Skin epidermis (tissue), 12 donors: ENCODE results near the gene VEGFB.

ENCODE experiments used
- H3K27ac ChIP-seq, 21 experiments: fragments of 200-600 bp; sonication (generic) in 11 of 21; one replicate each; pipeline ENCODE4 v1.5.0; 2020; ENCODE audit warnings: mild to moderate bottlenecking in 3 of 21, inconsistent platforms in 2 of 21, moderate library complexity in 2 of 21
- H3K4me3 ChIP-seq, 7 experiments: fragments of 200-600 bp; sonication (generic) in 2 of 7; one replicate each; pipeline ENCODE4 v1.5.0; 2020; ENCODE audit warnings: inconsistent platforms in 2 of 7, mild to moderate bottlenecking in 2 of 7, moderate library complexity in 1 of 7

The VEGFB gene

GRCh38 chr11:64227405-64227956 is 6.9 kb upstream of the VEGFB start:
- Histone ChIP-seq H3K27ac (peak overlapping the region in 20 of 21 experiments; percentile 82 to 99 (median 93)), H3K4me3 (peak overlapping the region; percentile 61 to 87 (median 74))

GRCh38 chr11:64229090-64229743 is 5.2 kb upstream of the VEGFB start:
- Histone ChIP-seq H3K27ac (peak overlapping the region in 13 of 21 experiments; percentile 77 to 93 (median 87)), H3K4me3 (no peak overlapping the region)

GRCh38 chr11:64229744-64230170 is 4.6 kb upstream of the VEGFB start:
- Histone ChIP-seq H3K4me3 (peak overlapping the region; percentile 48 to 76 (median 67)), H3K27ac (peak overlapping the region; percentile 2 to 93 (median 87))

- Histone ChIP-seq H3K4me3 (peak within 1 kb of the TSS; percentile 48 to 76 (median 67)), H3K27ac (peak within 1 kb of the TSS; percentile 76 to 93 (median 87))
These were observed 4.0 kb upstream of the VEGFB start, which contains the start of gene DNAJC4 for GRCh38 chr11:64230171-64230984. Gene DNAJC4 (plus strand): TSS chr11:64230548. CDS start chr11:64230855, 307 bp downstream.

- H3K4me3 ChIP-seq, result peak overlapping the region; percentile 48 to 76 (median 67)
- peak overlapping the region in 20 of 21 experiments; percentile 77 to 93 (median 87) for H3K27ac ChIP-seq
These were observed 3.4 kb upstream of the VEGFB start for GRCh38 chr11:64230985-64231365.

- Histone ChIP-seq H3K4me3 (no peak overlapping the region), H3K27ac (peak overlapping the region in 2 of 21 experiments; percentile 18 to 89)
These were observed 2.8 kb upstream of the VEGFB start for GRCh38 chr11:64231546-64231945.

- peak overlapping the region in 3 of 21 experiments; percentile 18 to 42 (median 27) for H3K27ac ChIP-seq
These were observed 2.0 kb upstream of the VEGFB start for GRCh38 chr11:64232182-64232966.

GRCh38 chr11:64232967-64233315 is 1.4 kb upstream of the VEGFB start:
- no peak overlapping the region for H3K4me3 ChIP-seq
- H3K27ac ChIP-seq, result no peak overlapping the region

More at GRCh38 chr11:64232182-64232966, 2.0 kb upstream of the VEGFB start:
- no peak overlapping the region for H3K4me3 ChIP-seq

GRCh38 chr11:64234647-64235379 is 429 bp downstream of the VEGFB start:
- H3K27ac ChIP-seq, result peak overlapping the region in 20 of 21 experiments; percentile 14 to 91 (median 82)
- peak overlapping the region; percentile 41 to 69 (median 58) for H3K4me3 ChIP-seq

GRCh38 chr11:64235437-64236161 is 1.2 kb downstream of the VEGFB start:
- peak overlapping the region; percentile 41 to 69 (median 58) for H3K4me3 ChIP-seq
- peak overlapping the region in 17 of 21 experiments; percentile 58 to 91 (median 83) for H3K27ac ChIP-seq

GRCh38 chr11:64237484-64237951 is 3.1 kb downstream of the VEGFB start:
- Histone ChIP-seq H3K27ac (peak overlapping the region in 17 of 21 experiments; percentile 11 to 99 (median 70)), H3K4me3 (peak overlapping the region in 1 of 7 experiments; percentile 5)

- peak overlapping the region in 16 of 21 experiments; percentile 18 to 99 (median 98) for H3K27ac ChIP-seq
These were observed 3.7 kb downstream of the VEGFB start for GRCh38 chr11:64238076-64238475.

GRCh38 chr11:64238999-64239398 is 4.6 kb downstream of the VEGFB start:
- H3K27ac ChIP-seq, result peak overlapping the region in 17 of 21 experiments; percentile 69 to 99 (median 98)
- no peak overlapping the region for H3K4me3 ChIP-seq

More at GRCh38 chr11:64238076-64238475, 3.7 kb downstream of the VEGFB start:
- H3K4me3 ChIP-seq, result no peak overlapping the region

- peak overlapping the region; percentile 57 to 99 (median 97) for H3K27ac ChIP-seq
- peak overlapping the region in 4 of 7 experiments; percentile 74 to 100 (median 86) for H3K4me3 ChIP-seq
These were observed 5.5 kb downstream of the VEGFB start for GRCh38 chr11:64239662-64240434.

- Histone ChIP-seq H3K4me3 (peak within 1 kb of the TSS; percentile 65 to 100 (median 83)), H3K27ac (peak within 1 kb of the TSS; percentile 78 to 99 (median 98))
These were observed 6.3 kb downstream of the VEGFB start, which contains the start of gene FKBP2 for GRCh38 chr11:64240435-64241240. Gene FKBP2 (plus strand): TSS chr11:64241095. CDS start chr11:64242388, 1,293 bp downstream.

- Histone ChIP-seq H3K4me3 (peak overlapping the region; percentile 65 to 100 (median 83)), H3K27ac (peak overlapping the region; percentile 41 to 99 (median 98))
These were observed 6.8 kb downstream of the VEGFB start for GRCh38 chr11:64241241-64241490.
